Activated naive CD8-positive, alpha-beta T cell treated with anti-CD3 and anti-CD28 coated beads for 36 hours (primary cell): Measurements from ENCODE around the gene SND1. TPM values are rescaled to one million over a fixed set of nuclear protein-coding genes. Genes with fewer than 3 reads are reported as not detected.
A peak's percentile ranks its signal among the peaks of the same experiment; 100 is the strongest.

Experiments used
- DNase-seq: peaks from one replicate; pipeline ENCODE4 v3.0.0; 2021
- H3K27ac Mint-ChIP-seq: one replicate; pipeline ENCODE4 v1.8.0; 2022; ENCODE audit warnings: mild to moderate bottlenecking, moderate library complexity, mixed read lengths
- H3K27me3 Mint-ChIP-seq: one replicate; pipeline ENCODE4 v1.8.0; 2022; ENCODE audit warnings: mild to moderate bottlenecking, mixed read lengths
- H3K36me3 Mint-ChIP-seq: one replicate; pipeline ENCODE4 v1.8.0; 2021; ENCODE audit warnings: mild to moderate bottlenecking, mixed read lengths
- H3K4me1 Mint-ChIP-seq: one replicate; pipeline ENCODE4 v1.8.0; 2021; ENCODE audit warnings: mixed read lengths
- H3K4me3 Mint-ChIP-seq: one replicate; pipeline ENCODE4 v1.8.0; 2022; ENCODE audit warnings: mild to moderate bottlenecking, moderate library complexity, mixed read lengths
- H3K9me3 Mint-ChIP-seq: one replicate; pipeline ENCODE4 v1.8.0; 2022; ENCODE audit warnings: mixed read lengths
- total RNA-seq, 2 experiments: library from RNA; stranded (reverse); gene quantifications; one replicate each; pipeline ENCODE4 v1.2.3, GENCODE V29; 2021

The SND1 gene
- total RNA-seq, 2 experiments from 2014 or later, result 192 to 201 TPM

GRCh38 chr7:127844165-127844564 lies 192.2 kb downstream of the SND1 start:
- no peak for DNase-seq
- no peak overlapping the region for H3K27ac Mint-ChIP-seq
- H3K4me1 Mint-ChIP-seq, result peaks cover 3% of the 10 kb centered on the region
- no peak overlapping the region for H3K4me3 Mint-ChIP-seq
- H3K9me3 Mint-ChIP-seq, result no peaks in the 10 kb centered on the region
- H3K36me3 Mint-ChIP-seq, result peaks cover 30% of the 10 kb centered on the region
- no peaks in the 10 kb centered on the region for H3K27me3 Mint-ChIP-seq

DNA sequence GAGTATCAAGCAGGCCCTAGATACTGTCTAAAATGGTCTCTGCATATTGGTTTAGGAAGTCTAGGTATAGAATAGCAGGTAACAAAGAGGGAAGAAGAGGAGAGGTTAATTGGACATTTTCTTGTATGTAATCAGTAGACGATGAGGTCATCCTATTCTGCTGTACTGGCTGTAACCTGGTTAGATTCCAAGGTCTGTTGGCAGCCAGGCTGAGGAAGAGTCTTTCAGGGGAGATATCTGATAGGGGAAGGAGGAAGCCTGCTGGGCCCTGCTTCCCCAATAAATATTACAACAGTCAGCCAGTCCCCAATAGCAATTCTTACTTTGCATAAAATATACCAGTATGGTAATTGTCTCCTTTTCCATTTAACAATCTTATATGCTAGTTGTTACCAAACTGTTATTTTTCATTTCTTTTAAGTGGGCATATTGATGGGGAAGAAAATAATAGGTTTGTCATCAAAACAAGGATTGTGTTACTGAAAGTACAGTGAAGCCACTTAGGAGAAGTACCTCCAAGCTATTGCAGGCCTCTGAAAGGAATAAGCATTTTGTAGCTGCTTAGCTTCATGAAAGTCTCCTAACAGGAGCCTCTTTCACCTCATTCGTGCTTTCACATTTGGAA lies 192.8 kb downstream of the SND1 start:
- H3K4me1 Mint-ChIP-seq, result peaks cover 9% of the 10 kb centered on the region
- H3K36me3 Mint-ChIP-seq, result peaks cover 34% of the 10 kb centered on the region
- no peak overlapping the region for H3K4me3 Mint-ChIP-seq
- no peak overlapping the region for H3K27ac Mint-ChIP-seq
- DNase-seq, result no peak
- no peaks in the 10 kb centered on the region for H3K27me3 Mint-ChIP-seq
- no peaks in the 10 kb centered on the region for H3K9me3 Mint-ChIP-seq

GRCh38 chr7:127845522-127846214 lies 193.7 kb downstream of the SND1 start:
- no peaks in the 10 kb centered on the region for H3K27me3 Mint-ChIP-seq
- no peaks in the 10 kb centered on the region for H3K9me3 Mint-ChIP-seq
- H3K4me1 Mint-ChIP-seq, result peaks cover 18% of the 10 kb centered on the region
- peaks cover 37% of the 10 kb centered on the region for H3K36me3 Mint-ChIP-seq
- no peak overlapping the region for H3K27ac Mint-ChIP-seq
- DNase-seq, result no peak
- H3K4me3 Mint-ChIP-seq, result no peak overlapping the region

DNA sequence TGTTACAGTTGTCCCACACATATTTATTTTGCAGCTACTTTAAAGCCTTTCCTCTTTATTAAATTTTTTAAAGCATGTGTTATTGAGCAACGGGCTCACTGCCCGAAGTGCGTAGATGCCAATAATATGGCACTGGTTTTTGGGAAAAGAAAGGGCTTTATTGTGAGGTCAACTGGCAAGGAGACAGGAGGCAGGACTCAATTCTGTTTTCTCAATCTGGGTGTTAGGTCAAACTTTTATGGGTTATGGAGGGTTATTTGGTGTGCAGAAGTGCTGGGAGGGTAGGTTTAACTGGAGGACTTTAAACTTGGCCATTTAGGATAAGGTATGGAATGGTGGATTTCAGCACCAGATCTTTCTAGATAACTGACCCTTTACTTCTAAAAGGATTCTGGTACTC lies 195.6 kb downstream of the SND1 start:
- Mint-ChIP-seq H3K9me3 (no peaks in the 10 kb centered on the region), H3K36me3 (peaks cover 42% of the 10 kb centered on the region), H3K4me3 (no peak overlapping the region), H3K27me3 (no peaks in the 10 kb centered on the region), H3K27ac (no peak overlapping the region), H3K4me1 (peaks cover 22% of the 10 kb centered on the region)
- no peak for DNase-seq

DNA sequence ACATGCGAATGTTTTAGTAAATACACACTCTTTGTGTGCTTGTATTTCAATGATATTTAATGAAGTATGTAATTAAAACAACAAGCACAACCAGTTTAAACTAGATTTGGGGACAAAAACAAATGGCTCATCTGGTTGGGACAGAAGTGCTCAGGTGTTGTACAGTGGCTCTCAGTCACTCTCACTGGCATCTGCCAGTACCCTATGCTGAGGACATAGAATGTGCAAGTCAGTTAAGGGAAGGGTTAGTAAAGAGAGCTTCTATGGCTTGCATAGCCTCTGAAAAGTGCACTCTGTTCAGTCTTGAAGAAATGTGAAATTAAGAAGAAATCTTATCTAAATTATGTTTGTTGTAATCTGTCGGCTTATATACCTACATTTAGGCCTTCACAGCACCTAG lies 196.2 kb downstream of the SND1 start:
- Mint-ChIP-seq H3K4me1 (peaks cover 27% of the 10 kb centered on the region), H3K27ac (no peak overlapping the region), H3K4me3 (no peak overlapping the region), H3K9me3 (no peaks in the 10 kb centered on the region), H3K36me3 (peaks cover 45% of the 10 kb centered on the region), H3K27me3 (no peaks in the 10 kb centered on the region)
- no peak for DNase-seq

- H3K36me3 Mint-ChIP-seq, result peaks cover 46% of the 10 kb centered on the region
- no peak overlapping the region for H3K4me3 Mint-ChIP-seq
- H3K27me3 Mint-ChIP-seq, result no peaks in the 10 kb centered on the region
- no peaks in the 10 kb centered on the region for H3K9me3 Mint-ChIP-seq
- peaks cover 33% of the 10 kb centered on the region for H3K4me1 Mint-ChIP-seq
- DNase-seq, result no peak
- peak overlapping the region; percentile 32 for H3K27ac Mint-ChIP-seq
These were observed 198.2 kb downstream of the SND1 start for GRCh38 chr7:127850195-127850594.

DNA sequence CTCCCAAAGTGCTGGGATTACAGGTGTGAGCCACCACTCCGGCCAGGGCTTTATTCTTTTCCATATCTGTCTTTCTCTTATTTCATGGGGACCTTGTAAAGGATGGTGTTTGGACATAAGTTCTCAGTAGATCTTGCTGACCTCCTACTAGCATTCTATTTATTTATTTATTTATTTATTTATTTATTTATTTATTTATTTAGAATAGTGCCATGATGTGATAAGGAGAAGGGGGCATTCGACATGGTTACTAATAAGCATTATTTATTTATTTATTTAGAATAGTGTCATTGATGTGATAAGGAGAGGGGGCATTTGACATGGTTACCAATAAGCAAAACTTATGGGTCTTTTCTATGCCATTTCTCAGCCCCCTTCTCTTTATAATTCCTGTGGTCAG lies 202.4 kb downstream of the SND1 start:
- Mint-ChIP-seq H3K4me3 (no peak overlapping the region), H3K4me1 (peaks cover 57% of the 10 kb centered on the region), H3K9me3 (no peaks in the 10 kb centered on the region), H3K27ac (no peak overlapping the region), H3K36me3 (peaks cover 49% of the 10 kb centered on the region), H3K27me3 (peaks cover 3% of the 10 kb centered on the region)
- DNase-seq, result no peak

DNA sequence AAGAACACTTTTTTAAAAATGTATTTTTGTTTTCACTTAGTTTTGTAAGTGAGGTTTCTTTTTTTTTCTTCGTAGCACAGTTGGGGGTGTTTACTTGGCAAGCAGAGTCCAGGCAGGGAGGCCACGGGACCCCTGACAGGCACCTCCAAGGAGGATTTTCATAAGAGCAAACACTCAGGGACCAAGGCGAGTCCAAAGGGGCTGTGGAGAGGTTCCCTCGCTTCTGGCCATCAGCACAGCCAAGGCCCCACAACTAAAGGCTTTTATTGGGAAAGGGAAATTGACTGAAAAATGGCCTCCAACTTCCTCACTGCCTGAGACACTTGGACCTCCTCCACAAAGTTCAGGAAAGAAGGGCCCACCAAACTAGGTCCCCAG lies 205.5 kb downstream of the SND1 start:
- Mint-ChIP-seq H3K4me3 (no peak overlapping the region), H3K9me3 (no peaks in the 10 kb centered on the region), H3K27ac (no peak overlapping the region), H3K4me1 (peaks cover 52% of the 10 kb centered on the region), H3K36me3 (peaks cover 46% of the 10 kb centered on the region), H3K27me3 (peaks cover 3% of the 10 kb centered on the region)
- no peak for DNase-seq

DNA sequence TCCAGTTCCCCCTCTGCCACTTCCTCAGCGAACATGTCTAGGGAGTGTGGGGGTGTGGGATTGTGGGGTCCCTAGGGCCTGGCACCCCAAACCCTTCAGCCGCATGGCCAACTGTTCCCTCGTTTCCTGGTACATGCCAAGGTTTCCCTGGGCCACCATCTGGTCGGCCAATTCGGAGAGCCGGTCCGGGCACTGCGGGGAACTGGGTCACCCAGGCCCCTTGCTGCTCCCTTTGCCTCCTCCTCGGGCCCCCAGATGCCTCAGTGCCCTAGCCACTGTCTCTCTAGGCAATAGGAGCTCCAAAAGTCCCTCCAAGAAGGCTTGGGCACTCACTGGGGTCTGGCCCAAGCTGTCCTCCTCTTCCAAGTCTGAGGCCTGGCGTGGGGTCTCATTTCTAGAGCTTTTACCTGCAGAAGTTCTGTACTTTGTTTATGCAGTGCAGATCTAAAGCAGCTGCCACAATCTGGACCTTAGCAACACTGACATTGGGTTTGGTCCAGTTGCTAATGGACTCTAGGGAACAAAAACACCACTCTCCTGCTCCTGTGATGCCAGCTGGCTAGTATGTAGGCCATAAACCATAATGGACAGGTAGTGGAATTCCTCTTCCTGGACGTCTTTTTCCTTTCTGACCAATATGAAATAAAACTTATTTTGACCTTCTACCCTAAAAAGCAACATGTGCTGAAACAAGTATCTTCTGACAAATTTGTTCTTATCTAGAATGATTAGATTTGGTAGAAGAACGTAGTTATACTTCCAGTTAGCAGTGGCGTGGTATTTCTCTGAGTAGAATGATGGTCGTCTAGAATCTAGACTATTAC lies 206.3 kb downstream of the SND1 start:
- Mint-ChIP-seq H3K4me1 (peaks cover 46% of the 10 kb centered on the region), H3K4me3 (no peak overlapping the region), H3K36me3 (peaks cover 48% of the 10 kb centered on the region), H3K27ac (no peak overlapping the region), H3K9me3 (no peaks in the 10 kb centered on the region), H3K27me3 (peaks cover 3% of the 10 kb centered on the region)
- DNase-seq, result no peak

GRCh38 chr7:127858915-127859189 lies 206.9 kb downstream of the SND1 start:
- Mint-ChIP-seq H3K27ac (no peak overlapping the region), H3K27me3 (peaks cover 3% of the 10 kb centered on the region), H3K36me3 (peaks cover 53% of the 10 kb centered on the region), H3K4me3 (no peak overlapping the region), H3K9me3 (no peaks in the 10 kb centered on the region), H3K4me1 (peaks cover 43% of the 10 kb centered on the region)
- DNase-seq, result no peak

DNA sequence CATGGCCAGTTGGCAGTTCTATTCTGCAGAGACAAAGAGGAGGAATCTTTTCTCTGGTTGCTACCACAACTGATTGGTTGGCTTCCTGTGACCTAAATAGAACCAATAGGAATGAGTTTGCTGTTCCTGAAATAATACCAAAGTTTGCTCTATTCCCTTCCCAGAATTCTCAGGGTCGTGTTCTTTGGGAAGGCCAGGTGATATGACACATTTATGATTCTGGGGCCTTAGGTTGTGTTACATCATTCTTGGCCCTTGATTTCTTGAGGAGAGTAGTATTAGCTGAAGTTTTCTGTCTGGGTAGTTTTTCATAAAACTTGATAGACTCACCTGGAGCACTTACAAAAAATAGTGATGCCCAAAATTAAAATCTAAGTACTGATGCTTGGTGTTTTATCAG lies 207.3 kb downstream of the SND1 start:
- H3K4me1 Mint-ChIP-seq, result peaks cover 41% of the 10 kb centered on the region

GRCh38 chr7:127862525-127862924 lies 210.5 kb downstream of the SND1 start:
- no peaks in the 10 kb centered on the region for H3K9me3 Mint-ChIP-seq
- no peak for DNase-seq
- H3K27me3 Mint-ChIP-seq, result no peaks in the 10 kb centered on the region
- H3K27ac Mint-ChIP-seq, result no peak overlapping the region
- H3K36me3 Mint-ChIP-seq, result peaks cover 64% of the 10 kb centered on the region
- peaks cover 29% of the 10 kb centered on the region for H3K4me1 Mint-ChIP-seq
- no peak overlapping the region for H3K4me3 Mint-ChIP-seq

More for the DNA sequence above, 207.3 kb downstream of the SND1 start:
- no peak for DNase-seq
- Mint-ChIP-seq H3K36me3 (peaks cover 51% of the 10 kb centered on the region), H3K9me3 (no peaks in the 10 kb centered on the region), H3K27ac (no peak overlapping the region), H3K27me3 (peaks cover 3% of the 10 kb centered on the region), H3K4me3 (no peak overlapping the region)

DNA sequence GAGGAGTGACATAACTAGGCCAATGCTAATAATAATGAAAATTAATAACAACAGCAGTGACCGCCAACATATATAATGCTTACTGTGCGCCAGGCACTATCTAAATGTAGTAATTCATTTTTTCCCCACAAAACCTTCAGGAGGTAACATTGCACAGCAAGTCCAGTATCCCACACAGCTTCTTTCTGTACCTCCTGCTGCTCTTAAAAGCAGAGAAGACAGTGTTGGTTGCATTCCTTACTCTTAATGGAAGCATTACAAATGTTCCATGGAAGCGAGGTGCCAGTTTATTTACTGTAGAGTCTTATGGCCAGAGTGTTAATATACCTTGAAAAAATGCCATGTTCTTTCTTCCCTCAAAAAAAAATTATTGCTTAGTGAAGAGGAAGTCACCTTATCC lies 211.1 kb downstream of the SND1 start:
- H3K4me3 Mint-ChIP-seq, result no peak overlapping the region
- peaks cover 24% of the 10 kb centered on the region for H3K4me1 Mint-ChIP-seq

DNA sequence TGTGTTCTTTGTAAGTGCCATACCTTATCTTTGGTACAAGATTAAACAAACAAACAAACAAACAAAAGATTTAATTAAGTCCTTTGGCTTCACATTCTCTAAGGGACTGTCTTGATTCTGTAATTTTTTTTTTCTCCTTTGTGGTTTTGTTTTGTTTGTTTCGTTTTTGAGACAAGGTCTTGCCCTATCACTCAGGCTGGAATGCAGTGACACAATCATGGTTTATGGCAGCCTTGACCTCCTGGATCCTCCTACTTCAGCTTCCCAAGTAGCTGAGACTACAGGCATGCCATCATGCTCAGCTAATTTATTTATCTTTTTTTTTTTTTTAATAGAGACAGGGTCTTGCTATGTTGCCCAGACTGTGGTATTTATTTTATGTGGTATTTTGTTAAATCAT lies 213.5 kb downstream of the SND1 start:
- no peaks in the 10 kb centered on the region for H3K27me3 Mint-ChIP-seq
- peaks cover 62% of the 10 kb centered on the region for H3K36me3 Mint-ChIP-seq
- DNase-seq, result no peak
- H3K4me1 Mint-ChIP-seq, result peaks cover 7% of the 10 kb centered on the region
- H3K4me3 Mint-ChIP-seq, result no peak overlapping the region
- H3K27ac Mint-ChIP-seq, result no peak overlapping the region
- no peaks in the 10 kb centered on the region for H3K9me3 Mint-ChIP-seq

More for the DNA sequence above, 211.1 kb downstream of the SND1 start:
- DNase-seq, result no peak
- Mint-ChIP-seq H3K27ac (no peak overlapping the region), H3K36me3 (peaks cover 64% of the 10 kb centered on the region), H3K27me3 (no peaks in the 10 kb centered on the region), H3K9me3 (no peaks in the 10 kb centered on the region)

GRCh38 chr7:127870231-127870907 lies 218.4 kb downstream of the SND1 start:
- H3K4me3 Mint-ChIP-seq, result no peak overlapping the region
- no peak overlapping the region for H3K27ac Mint-ChIP-seq
- peaks cover 31% of the 10 kb centered on the region for H3K4me1 Mint-ChIP-seq
- peaks cover 52% of the 10 kb centered on the region for H3K36me3 Mint-ChIP-seq
- H3K27me3 Mint-ChIP-seq, result no peaks in the 10 kb centered on the region
- DNase-seq, result no peak
- no peaks in the 10 kb centered on the region for H3K9me3 Mint-ChIP-seq
